Smooth muscle cell (in vitro differentiated cells): ENCODE data around the gene ZNF747. TPM values are rescaled to one million over a fixed set of nuclear protein-coding genes. Genes with fewer than 3 reads are reported as not detected.

Experiments used
- DNase-seq: peaks from one replicate; lab custom pipeline; 2025; ENCODE audit not compliant: unreplicated experiment; lab: John Stamatoyannopoulos, UW
- H2AFZ ChIP-seq: fragments of 200-600 bp; sonication (generic); 2 replicates; pipeline ENCODE4 v1.6.0; 2016; ENCODE audit warnings: antibody characterized with exemption, low read depth, mild to moderate bottlenecking
- H3F3A ChIP-seq: fragments of 200-600 bp; sonication (generic); 2 replicates; pipeline ENCODE4 v1.6.0; 2017; ENCODE audit warnings: antibody characterized with exemption, low read depth
- H3K27ac ChIP-seq: fragments of 200-600 bp; sonication (generic); 2 replicates; pipeline ENCODE4 v1.5.1; 2016; ENCODE audit warnings: low read depth, mild to moderate bottlenecking
- H3K27me3 ChIP-seq: fragments of 200-600 bp; sonication (generic); 2 replicates; pipeline ENCODE4 v1.6.1; 2016; ENCODE audit warnings: low read depth, mild to moderate bottlenecking
- H3K36me3 ChIP-seq: fragments of 200-600 bp; sonication (generic); 2 replicates; pipeline ENCODE4 v1.5.1; 2016; ENCODE audit warnings: low read depth
- H3K4me1 ChIP-seq: fragments of 200-600 bp; sonication (generic); 2 replicates; pipeline ENCODE4 v1.5.1; 2016; ENCODE audit warnings: low read depth
- H3K4me2 ChIP-seq: fragments of 200-600 bp; sonication (generic); 2 replicates; pipeline ENCODE4 v1.6.0; 2016; ENCODE audit warnings: mild to moderate bottlenecking
- H3K4me3 ChIP-seq: fragments of 200-600 bp; sonication (generic); 2 replicates; pipeline ENCODE4 v1.5.1; 2016; ENCODE audit warnings: mild to moderate bottlenecking
- H3K79me2 ChIP-seq: fragments of 200-600 bp; sonication (generic); 2 replicates; pipeline ENCODE4 v1.6.0; 2016; ENCODE audit warnings: low read depth, mild to moderate bottlenecking
- H3K9ac ChIP-seq: fragments of 200-600 bp; sonication (generic); 2 replicates; pipeline ENCODE4 v1.6.0; 2016; ENCODE audit warnings: low read depth
- H3K9me3 ChIP-seq: fragments of 200-600 bp; sonication (generic); replicated peaks from 2 replicates; pipeline ENCODE4 v1.5.1; 2016; ENCODE audit warnings: low read depth
- H4K20me1 ChIP-seq: fragments of 200-600 bp; sonication (generic); 2 replicates; pipeline ENCODE4 v1.6.0; 2016; ENCODE audit warnings: low read depth
- WGBS: methylation state at CpG from one replicate; pipeline ENCODE4 v1.1.7; 2016; ENCODE audit warnings: low lambda C conversion rate; 5-methylcytosine and 5-hydroxymethylcytosine counted together
- polyA plus RNA-seq: library from polyadenylated mRNA; unstranded; fragments of >200 nt; fragmentation: Nextera tagmentation; extraction: Ambion mirVana; gene quantifications from 2 replicates; pipeline ENCODE4 v1.2.1, GENCODE V29; 2016
- total RNA-seq: library from RNA; depleted of rRNA; stranded (reverse); fragments of >200 nt; gene quantifications from 2 replicates; pipeline ENCODE4 v1.2.3, GENCODE V29; 2014
- TF ChIP-seq, protein P1 (sequence below): fragments of 200-600 bp; sonication (generic); IDR thresholded peaks from 2 replicates; pipeline ENCODE4 v1.5.1; 2017; ENCODE audit warnings: borderline replicate concordance, mild to moderate bottlenecking, antibody characterized with exemption; ENCODE audit not compliant: insufficient read depth, poor library complexity, severe bottlenecking

The ZNF747 gene
- total and polyA plus RNA-seq, 2 experiments from 2014 or later, result 5.7 to 6.3 TPM

DNA sequence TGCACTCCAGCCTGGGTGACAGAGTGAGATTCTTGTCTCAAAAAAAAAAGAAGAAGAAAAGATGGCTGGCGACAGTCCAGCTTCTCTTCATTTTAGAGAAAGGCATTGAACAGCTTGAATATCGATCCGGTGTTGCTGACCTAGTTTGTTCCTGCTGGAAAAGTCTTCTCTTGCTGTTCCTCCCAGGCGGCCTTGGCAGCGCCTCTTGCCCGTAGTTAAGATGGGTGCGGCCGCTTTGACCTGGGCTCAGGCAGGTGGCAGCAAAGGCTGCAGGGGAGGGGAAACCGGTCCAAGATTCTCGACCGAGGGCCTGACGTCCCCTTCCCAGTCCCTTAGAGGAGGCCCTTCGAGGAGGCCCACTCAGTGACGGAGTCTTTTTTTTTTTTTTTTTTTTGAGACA lies 27.4 kb upstream of the ZNF747 start:
- no peaks in the 10 kb centered on the region for H4K20me1 ChIP-seq
- H3K79me2 ChIP-seq, result peaks cover 7% of the 10 kb centered on the region
- TF ChIP-seq, protein P1, sequence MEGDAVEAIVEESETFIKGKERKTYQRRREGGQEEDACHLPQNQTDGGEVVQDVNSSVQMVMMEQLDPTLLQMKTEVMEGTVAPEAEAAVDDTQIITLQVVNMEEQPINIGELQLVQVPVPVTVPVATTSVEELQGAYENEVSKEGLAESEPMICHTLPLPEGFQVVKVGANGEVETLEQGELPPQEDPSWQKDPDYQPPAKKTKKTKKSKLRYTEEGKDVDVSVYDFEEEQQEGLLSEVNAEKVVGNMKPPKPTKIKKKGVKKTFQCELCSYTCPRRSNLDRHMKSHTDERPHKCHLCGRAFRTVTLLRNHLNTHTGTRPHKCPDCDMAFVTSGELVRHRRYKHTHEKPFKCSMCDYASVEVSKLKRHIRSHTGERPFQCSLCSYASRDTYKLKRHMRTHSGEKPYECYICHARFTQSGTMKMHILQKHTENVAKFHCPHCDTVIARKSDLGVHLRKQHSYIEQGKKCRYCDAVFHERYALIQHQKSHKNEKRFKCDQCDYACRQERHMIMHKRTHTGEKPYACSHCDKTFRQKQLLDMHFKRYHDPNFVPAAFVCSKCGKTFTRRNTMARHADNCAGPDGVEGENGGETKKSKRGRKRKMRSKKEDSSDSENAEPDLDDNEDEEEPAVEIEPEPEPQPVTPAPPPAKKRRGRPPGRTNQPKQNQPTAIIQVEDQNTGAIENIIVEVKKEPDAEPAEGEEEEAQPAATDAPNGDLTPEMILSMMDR, result no peak
- H3K4me2 ChIP-seq, result no peak overlapping the region
- WGBS, result 98% methylated on average over 14 of the region's 14 CpGs
- no peak overlapping the region for H3K4me3 ChIP-seq
- H3K27me3 ChIP-seq, result no peaks in the 10 kb centered on the region
- no peak overlapping the region for H2AFZ ChIP-seq
- no peaks in the 10 kb centered on the region for H3K36me3 ChIP-seq
- peaks cover 5% of the 10 kb centered on the region for H3K4me1 ChIP-seq
- no peaks in the 10 kb centered on the region for H3K9me3 ChIP-seq
- no peak for DNase-seq
- H3K9ac ChIP-seq, result no peak overlapping the region
- no peak overlapping the region for H3K27ac ChIP-seq
- H3F3A ChIP-seq, result no peaks in the 10 kb centered on the region

DNA sequence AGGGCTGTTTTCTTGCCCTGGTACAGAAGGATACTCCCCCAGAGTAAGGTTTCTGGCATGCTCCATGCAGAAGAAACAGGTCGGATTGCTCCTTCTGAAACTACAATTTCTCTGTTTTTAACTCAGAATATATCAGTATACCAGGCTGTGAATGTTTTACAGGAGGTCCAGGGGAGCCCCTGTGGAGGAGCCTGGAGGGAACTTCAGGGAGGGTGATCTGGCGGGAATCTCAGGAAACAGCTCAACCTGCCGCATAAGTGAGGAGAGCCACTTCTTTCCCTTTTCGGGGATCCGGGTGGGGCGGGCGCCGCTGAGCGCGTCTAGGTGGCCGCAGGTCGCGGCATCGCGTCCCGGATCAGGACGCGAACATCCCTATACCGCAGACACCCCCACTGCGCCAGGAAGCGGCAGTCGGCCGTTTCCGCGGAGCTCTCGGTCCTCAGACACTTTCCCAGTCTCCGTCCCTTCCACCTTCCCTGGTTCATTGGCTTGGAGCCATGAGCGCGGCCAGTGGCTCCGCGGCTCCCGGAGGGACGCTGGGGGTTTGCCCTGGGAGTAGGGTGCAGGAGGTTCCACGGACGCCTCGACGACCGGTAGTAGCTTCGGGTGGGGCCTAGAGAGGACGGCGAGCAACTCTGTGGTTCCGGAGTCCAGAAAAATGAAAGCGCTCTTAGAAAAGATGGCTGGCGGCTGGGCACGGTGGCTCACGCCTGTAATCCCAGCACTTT lies 26.6 kb upstream of the ZNF747 start:
- Histone ChIP-seq H3K9me3 (no peaks in the 10 kb centered on the region), H2AFZ (no peak overlapping the region), H3K4me2 (peak overlapping the region; percentile 73), H3K4me3 (peak overlapping the region; percentile 30), H3K9ac (no peak overlapping the region), H4K20me1 (no peaks in the 10 kb centered on the region), H3F3A (no peaks in the 10 kb centered on the region), H3K27ac (no peak overlapping the region), H3K27me3 (no peaks in the 10 kb centered on the region), H3K36me3 (no peaks in the 10 kb centered on the region), H3K4me1 (peaks cover 5% of the 10 kb centered on the region), H3K79me2 (peaks cover 15% of the 10 kb centered on the region)
- WGBS, result 38% methylated on average over 39 of the region's 46 CpGs
- no peak for DNase-seq
- TF ChIP-seq, protein P1, result no peak

DNA sequence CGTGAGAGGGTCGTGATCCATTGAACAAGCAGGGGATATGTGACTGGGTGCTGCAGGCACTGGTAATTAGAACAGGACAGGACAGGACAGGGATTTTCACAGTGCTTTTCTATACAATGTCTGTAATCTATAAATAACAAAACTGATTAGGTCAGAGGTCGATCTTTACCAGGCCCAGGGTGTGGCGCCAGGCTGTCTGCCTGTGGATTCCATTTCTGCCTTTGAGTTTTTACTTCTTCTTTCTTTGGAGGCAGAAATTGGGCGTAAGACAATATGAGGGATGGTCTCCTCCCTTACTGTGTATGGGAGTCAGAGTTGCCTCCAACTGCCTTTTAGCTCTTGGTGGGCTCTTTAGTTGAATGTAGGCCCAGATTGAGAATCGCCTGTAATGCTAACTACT lies 25.0 kb upstream of the ZNF747 start:
- DNase-seq, result no peak
- no peaks in the 10 kb centered on the region for H3K27me3 ChIP-seq
- TF ChIP-seq, protein P1, result no peak
- no peaks in the 10 kb centered on the region for H3K36me3 ChIP-seq
- no peak overlapping the region for H3K4me2 ChIP-seq
- H3K79me2 ChIP-seq, result peaks cover 15% of the 10 kb centered on the region
- H3K9me3 ChIP-seq, result no peaks in the 10 kb centered on the region
- no peak overlapping the region for H2AFZ ChIP-seq
- H3K9ac ChIP-seq, result no peak overlapping the region
- 94% methylated on average over 6 of the region's 6 CpGs for WGBS
- no peaks in the 10 kb centered on the region for H4K20me1 ChIP-seq
- no peaks in the 10 kb centered on the region for H3F3A ChIP-seq
- H3K27ac ChIP-seq, result no peak overlapping the region
- peaks cover 5% of the 10 kb centered on the region for H3K4me1 ChIP-seq
- H3K4me3 ChIP-seq, result no peak overlapping the region
